DND-41 (cell line): ENCODE measurements around the gene KRTAP5-4.

Source experiments
- ATAC-seq: fragments of 200-7000 bp; cut with Tn5 transposase; 3 replicates; pipeline ENCODE4 v1.9.1; 2021; ENCODE audit warnings: low read depth; ENCODE audit not compliant: insufficient read depth
- DNase-seq: peaks from one replicate; pipeline ENCODE4 v3.0.0-alpha.2; 2020
- H2AFZ ChIP-seq: 2 replicates; pipeline ENCODE4 v1.6.0; 2012; ENCODE audit warnings: low read depth, low read length
- H3K27ac ChIP-seq: 2 replicates; pipeline ENCODE4 v1.5.1; 2012; ENCODE audit warnings: low read length, inconsistent platforms
- H3K27me3 ChIP-seq: fragments of 200-600 bp; sonication (generic); 2 replicates; pipeline ENCODE4 v1.6.0; 2012; ENCODE audit warnings: low read length, mild to moderate bottlenecking, inconsistent platforms; ENCODE audit not compliant: insufficient read depth, poor library complexity
- H3K36me3 ChIP-seq: 2 replicates; pipeline ENCODE4 v1.5.1; 2012; ENCODE audit warnings: low read length, inconsistent platforms; ENCODE audit not compliant: insufficient read depth
- H3K4me1 ChIP-seq: 2 replicates; pipeline ENCODE4 v1.5.1; 2012; ENCODE audit warnings: mild to moderate bottlenecking, low read length; ENCODE audit not compliant: insufficient read depth
- H3K4me2 ChIP-seq: 2 replicates; pipeline ENCODE4 v1.6.0; 2012; ENCODE audit warnings: mild to moderate bottlenecking, moderate library complexity, low read length, inconsistent platforms; ENCODE audit not compliant: insufficient read depth
- H3K4me3 ChIP-seq, 2 experiments: fragments of 200-600 bp in 1 of 2; shearing (Covaris generic) in 1 of 2; 2 replicates each; pipeline ENCODE4 v1.5.1; 2012 to 2016; ENCODE audit warnings: inconsistent platforms in 2 of 2, low read length in 2 of 2, mild to moderate bottlenecking in 2 of 2, low read depth in 1 of 2, moderate library complexity in 1 of 2
- H3K79me2 ChIP-seq: 2 replicates; pipeline ENCODE4 v1.6.0; 2012; ENCODE audit warnings: low read length, inconsistent platforms; ENCODE audit not compliant: insufficient read depth
- H3K9ac ChIP-seq: 2 replicates; pipeline ENCODE4 v1.6.0; 2012; ENCODE audit warnings: low read depth, mild to moderate bottlenecking, inconsistent platforms, low read length, moderate library complexity
- H3K9me3 ChIP-seq: 2 replicates; pipeline ENCODE4 v1.5.1; 2012; ENCODE audit warnings: low read length, moderate library complexity, mild to moderate bottlenecking, inconsistent platforms; ENCODE audit not compliant: insufficient read depth, severe bottlenecking
- H4K20me1 ChIP-seq: 2 replicates; pipeline ENCODE4 v1.6.0; 2012; ENCODE audit warnings: low read length; ENCODE audit not compliant: insufficient read depth
- EZH2 ChIP-seq: IDR thresholded peaks from 3 replicates; pipeline ENCODE4 v1.6.1; 2012; ENCODE audit warnings: borderline replicate concordance, low read depth, mild to moderate bottlenecking, moderate library complexity, low read length, inconsistent platforms; ENCODE audit not compliant: severe bottlenecking
- TF ChIP-seq, protein P1 (sequence below): IDR thresholded peaks from 2 replicates; pipeline ENCODE4 v1.5.1; 2012; ENCODE audit warnings: borderline replicate concordance, low read length, moderate library complexity, mild to moderate bottlenecking; ENCODE audit not compliant: poor library complexity, severe bottlenecking; ENCODE audit errors: extremely low read depth

The KRTAP5-4 gene

DNA sequence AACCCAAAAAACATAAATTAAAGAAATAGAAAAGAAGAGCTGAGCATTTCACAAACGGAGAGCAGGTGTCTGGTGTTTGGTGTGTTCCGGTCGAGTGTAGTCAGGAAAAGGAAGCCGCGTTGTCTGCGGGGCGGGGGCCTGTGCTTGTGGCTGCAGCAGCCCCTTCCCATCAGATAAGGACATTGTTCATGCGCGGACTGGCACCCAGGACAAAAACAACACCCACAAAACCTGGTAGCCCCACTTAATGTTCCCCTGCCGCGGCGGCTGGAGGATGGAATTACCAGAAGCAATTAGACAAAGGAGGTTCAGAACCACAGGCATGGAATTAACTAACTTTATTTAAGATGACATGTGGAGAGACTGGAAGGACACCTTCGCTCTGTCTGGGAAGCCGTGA is 37.6 kb upstream of the KRTAP5-4 start:
- H3K36me3 ChIP-seq = no peaks in the 10 kb centered on the region
- no peak overlapping the region for H3K4me2 ChIP-seq
- H3K27me3 ChIP-seq = peaks cover 9% of the 10 kb centered on the region
- H2AFZ ChIP-seq = no peak overlapping the region
- H4K20me1 ChIP-seq = no peaks in the 10 kb centered on the region
- no peak for TF ChIP-seq EZH2
- TF ChIP-seq, protein P1, sequence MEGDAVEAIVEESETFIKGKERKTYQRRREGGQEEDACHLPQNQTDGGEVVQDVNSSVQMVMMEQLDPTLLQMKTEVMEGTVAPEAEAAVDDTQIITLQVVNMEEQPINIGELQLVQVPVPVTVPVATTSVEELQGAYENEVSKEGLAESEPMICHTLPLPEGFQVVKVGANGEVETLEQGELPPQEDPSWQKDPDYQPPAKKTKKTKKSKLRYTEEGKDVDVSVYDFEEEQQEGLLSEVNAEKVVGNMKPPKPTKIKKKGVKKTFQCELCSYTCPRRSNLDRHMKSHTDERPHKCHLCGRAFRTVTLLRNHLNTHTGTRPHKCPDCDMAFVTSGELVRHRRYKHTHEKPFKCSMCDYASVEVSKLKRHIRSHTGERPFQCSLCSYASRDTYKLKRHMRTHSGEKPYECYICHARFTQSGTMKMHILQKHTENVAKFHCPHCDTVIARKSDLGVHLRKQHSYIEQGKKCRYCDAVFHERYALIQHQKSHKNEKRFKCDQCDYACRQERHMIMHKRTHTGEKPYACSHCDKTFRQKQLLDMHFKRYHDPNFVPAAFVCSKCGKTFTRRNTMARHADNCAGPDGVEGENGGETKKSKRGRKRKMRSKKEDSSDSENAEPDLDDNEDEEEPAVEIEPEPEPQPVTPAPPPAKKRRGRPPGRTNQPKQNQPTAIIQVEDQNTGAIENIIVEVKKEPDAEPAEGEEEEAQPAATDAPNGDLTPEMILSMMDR = no peak
- H3K9ac ChIP-seq = no peak overlapping the region
- no peaks in the 10 kb centered on the region for H3K4me1 ChIP-seq
- H3K9me3 ChIP-seq = no peaks in the 10 kb centered on the region
- H3K27ac ChIP-seq = no peak overlapping the region
- H3K4me3 ChIP-seq = no peak overlapping the region
- no peaks in the 10 kb centered on the region for H3K79me2 ChIP-seq
- ATAC-seq (peak; percentile 57), DNase-seq (peak; percentile 27)

DNA sequence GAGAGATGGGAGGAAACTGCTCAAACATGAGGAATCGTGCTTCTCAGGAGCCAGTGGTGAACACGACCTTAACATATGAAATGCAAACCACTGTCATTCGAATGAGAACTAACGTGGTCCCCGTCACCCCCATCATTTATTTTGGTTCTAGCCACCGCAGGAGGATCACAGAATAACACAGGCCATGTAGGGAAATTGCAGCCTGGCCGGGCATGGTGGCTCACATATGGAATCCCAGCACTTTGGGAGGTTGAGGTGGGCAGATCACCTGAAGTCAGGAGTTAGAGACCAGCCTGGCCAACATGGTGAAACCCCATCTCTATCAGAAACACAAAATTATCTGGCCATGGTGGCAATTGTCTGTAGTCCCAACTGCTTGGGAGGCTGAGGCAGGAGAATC is 34.7 kb upstream of the KRTAP5-4 start:
- Histone ChIP-seq H3K4me2 (no peak overlapping the region), H3K27me3 (peaks cover 9% of the 10 kb centered on the region), H2AFZ (no peak overlapping the region), H3K36me3 (no peaks in the 10 kb centered on the region), H3K4me3 (no peak overlapping the region), H3K9me3 (no peaks in the 10 kb centered on the region), H3K79me2 (no peaks in the 10 kb centered on the region), H3K4me1 (0 out of 2 replicates have a peak, but pooled peaks cover 4% of the 10 kb centered on the region), H4K20me1 (no peaks in the 10 kb centered on the region), H3K9ac (no peak overlapping the region), H3K27ac (no peak overlapping the region)
- ATAC-seq (no peak), DNase-seq (no peak)
- no peak for TF ChIP-seq EZH2
- TF ChIP-seq, protein P1 = no peak

DNA sequence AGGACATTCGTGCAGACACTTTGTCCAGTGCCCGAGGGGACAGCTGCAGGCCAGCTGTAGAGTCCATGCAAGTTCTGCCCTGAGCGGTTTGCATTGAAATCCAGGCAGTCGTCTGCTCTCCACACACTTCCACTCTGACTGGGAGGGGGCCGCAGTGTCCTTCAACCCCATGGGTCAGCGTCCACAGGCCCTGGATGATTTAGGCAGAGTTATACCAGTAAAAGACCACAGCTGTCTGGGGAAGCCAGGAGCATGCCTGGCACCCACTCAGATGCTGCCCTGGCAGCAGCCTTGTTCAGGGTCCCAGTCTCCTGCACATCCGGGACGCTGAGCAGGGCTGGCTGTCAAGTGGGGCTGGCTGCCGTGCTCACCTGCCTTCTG is 34.1 kb upstream of the KRTAP5-4 start:
- H3K27me3 ChIP-seq = peaks cover 9% of the 10 kb centered on the region
- H4K20me1 ChIP-seq = no peaks in the 10 kb centered on the region
- TF ChIP-seq EZH2 = no peak
- TF ChIP-seq, protein P1 = no peak
- no peak overlapping the region for H3K9ac ChIP-seq
- no peak overlapping the region for H3K4me3 ChIP-seq
- H3K4me1 ChIP-seq = 0 out of 2 replicates have a peak, but pooled peaks cover 4% of the 10 kb centered on the region
- no peak overlapping the region for H3K4me2 ChIP-seq
- H3K79me2 ChIP-seq = no peaks in the 10 kb centered on the region
- no peak for ATAC-seq
- DNase-seq = no peak
- no peak overlapping the region for H3K27ac ChIP-seq
- H2AFZ ChIP-seq = no peak overlapping the region
- no peaks in the 10 kb centered on the region for H3K9me3 ChIP-seq
- no peaks in the 10 kb centered on the region for H3K36me3 ChIP-seq
